Endometrial microvascular endothelial cells (primary cell): Measurements from ENCODE around the gene CHEK2. TPM values are rescaled to one million over a fixed set of nuclear protein-coding genes. Genes with fewer than 3 reads are reported as not detected.
"Not testable (repeated sequence)": the region's sequence is repeated elsewhere in the genome, so short reads cannot be mapped to it uniquely, and the experiment has no call there.

Source experiments
- in situ Hi-C: cut with HindIII; loops from 2 replicates; pipeline ENCODE4 v1.10.0; 2017; ENCODE audit warnings: low sequenced_read_pairs, low pct_unique_long_range_greater_than_20kb; ENCODE audit errors: inconsistent ontology term
- total RNA-seq: library from RNA; depleted of rRNA; stranded (reverse); fragments of >200 nt; gene quantifications from one replicate; pipeline ENCODE4 v1.2.3, GENCODE V29; 2015; ENCODE audit errors: inconsistent ontology term

The CHEK2 gene
- total RNA-seq = 25.2 TPM

- in situ Hi-C loops = no loop called here
Observed at GRCh38 chr22:28741785-28742561, at the start of gene CHEK2, which contains the start of gene HSCB. Gene CHEK2 (minus strand): TSS chr22:28741820. CDS start chr22:28734721, 7,099 bp downstream. Gene HSCB (plus strand): TSS chr22:28742039. CDS start chr22:28742096, 57 bp downstream.

DNA sequence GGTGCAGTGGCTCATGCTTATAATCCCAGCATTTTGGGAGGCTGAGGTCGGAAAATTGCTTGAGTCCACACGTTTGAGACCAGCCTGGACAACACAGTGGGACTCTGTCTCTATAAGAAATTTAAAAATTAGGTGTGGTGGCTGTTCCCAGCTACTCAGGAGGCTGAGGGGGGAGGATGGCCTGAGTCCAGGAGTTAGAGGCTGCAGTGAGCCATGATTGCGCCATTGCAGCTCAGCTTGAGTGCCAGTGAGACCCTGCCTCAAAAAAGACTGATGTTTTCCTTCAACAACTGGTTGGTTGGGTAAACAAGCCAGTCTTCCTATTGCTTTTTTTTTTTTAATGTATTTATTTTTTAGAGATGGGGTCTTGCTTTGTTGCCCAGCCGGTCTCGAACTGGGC, 49.5 kb upstream of the CHEK2 start:
- in situ Hi-C loops = no loop called here

DNA sequence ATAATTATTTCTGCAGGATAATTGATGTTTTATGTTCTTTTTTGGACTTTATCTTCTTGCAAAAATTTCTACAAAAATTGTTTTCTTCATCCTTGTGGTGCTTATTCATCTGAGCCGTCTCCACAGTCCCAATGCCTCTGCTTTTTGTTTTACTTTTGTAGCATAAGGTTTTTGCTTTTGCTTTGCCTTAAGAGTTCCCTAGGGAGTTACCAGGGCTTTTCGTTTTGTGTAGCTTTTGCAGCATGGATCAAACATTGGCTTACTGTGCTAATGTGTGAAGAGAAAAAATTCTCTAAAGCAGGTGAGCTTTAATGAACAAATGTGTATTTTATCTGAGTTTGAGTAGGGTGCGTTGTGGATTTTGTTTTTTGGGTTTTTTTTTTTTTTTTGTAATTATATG, 47.0 kb upstream of the CHEK2 start:
- in situ Hi-C loops = no loop called here

GRCh38 chr22:28783786-28784671, 42.4 kb upstream of the CHEK2 start:
- in situ Hi-C loops = no loop called here

DNA sequence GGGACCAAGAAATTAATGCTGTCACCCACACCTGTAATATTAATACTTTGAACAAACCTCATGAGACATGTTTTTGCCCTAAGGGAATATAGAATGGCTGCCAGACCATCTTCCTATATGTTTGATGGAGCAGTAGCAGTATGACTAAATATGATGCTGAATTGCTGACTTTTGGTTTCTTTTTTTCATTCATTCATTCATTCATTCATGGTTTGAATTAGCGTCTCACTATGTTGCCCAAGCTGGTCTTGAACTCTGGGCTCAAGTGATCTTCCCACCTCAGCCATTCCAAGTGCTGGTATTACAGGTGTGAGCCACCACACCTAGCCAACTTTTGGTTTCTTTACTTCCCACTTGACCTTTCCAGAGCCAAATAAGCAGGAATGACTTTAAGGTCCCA, 38.7 kb upstream of the CHEK2 start:
- in situ Hi-C loops = no loop called here

GRCh38 chr22:28779833-28780232, 38.2 kb upstream of the CHEK2 start:
- in situ Hi-C loops = no loop called here

DNA sequence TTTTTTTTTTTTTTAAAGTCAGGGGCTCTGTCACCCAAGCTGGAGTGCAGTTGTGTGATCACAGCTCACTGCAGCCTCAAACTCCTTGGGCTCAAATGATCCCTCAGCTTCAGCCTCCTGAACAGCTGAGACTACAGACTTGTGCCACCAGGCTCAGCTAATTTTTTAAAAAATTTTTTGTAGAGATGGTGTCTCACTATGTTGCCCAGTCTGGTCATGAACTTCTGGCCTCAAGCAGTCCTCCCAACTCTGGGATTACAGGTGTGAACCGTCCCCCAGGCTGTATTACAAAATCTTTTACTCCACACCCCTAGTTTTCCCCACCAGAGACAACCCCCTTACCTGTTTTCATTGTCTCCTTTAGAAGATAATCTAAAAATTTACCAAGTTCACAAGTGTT, 32.8 kb upstream of the CHEK2 start:
- in situ Hi-C loops = no loop called here

- in situ Hi-C loops = no loop called here
Observed at GRCh38 chr22:28773461-28773867, 31.8 kb upstream of the CHEK2 start.

DNA sequence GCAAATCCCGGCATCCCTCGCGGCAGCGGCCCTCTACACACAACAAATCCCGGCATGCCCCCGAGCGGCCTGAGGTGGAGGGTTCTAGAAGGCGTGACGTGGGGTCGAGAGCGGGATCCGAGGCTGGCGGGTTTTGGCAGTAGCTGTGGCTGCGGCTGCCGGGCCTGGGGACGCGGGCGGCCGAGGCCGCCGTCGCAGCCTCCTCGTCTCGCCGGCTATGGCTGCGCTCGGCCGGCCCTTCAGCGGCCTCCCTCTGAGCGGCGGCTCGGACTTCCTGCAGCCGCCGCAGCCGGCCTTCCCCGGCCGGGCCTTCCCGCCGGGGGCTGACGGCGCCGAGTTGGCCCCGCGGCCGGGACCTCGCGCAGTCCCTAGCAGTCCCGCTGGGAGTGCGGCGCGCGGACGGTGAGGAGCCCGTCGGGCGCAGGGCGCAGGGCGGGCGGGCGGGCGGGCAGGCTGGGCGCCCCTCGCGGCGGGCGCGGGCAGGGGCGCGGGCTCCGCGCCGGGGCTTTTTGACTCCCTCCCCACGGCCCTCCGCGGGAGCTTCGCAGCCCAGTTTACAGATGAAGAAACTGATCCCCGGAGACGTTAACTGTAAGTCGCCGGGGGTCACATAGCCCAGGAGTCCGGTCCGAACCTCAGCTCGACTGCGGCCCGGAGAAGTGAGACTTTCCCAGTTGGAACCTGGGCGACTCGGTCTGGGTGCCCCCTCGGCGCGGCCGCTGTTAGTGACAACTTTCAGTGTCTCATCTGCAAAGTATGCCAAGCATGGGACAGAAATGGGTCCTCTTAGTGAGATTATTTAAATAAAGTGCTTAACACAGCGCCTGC, 31.2 kb upstream of the CHEK2 start, which contains the start of gene CCDC117:
TSS of gene CCDC117 (plus strand) at position 63 of the 828 bp plus-strand sequence. CDS start at position 218, 155 bp downstream.
- in situ Hi-C loops = no loop called here

DNA sequence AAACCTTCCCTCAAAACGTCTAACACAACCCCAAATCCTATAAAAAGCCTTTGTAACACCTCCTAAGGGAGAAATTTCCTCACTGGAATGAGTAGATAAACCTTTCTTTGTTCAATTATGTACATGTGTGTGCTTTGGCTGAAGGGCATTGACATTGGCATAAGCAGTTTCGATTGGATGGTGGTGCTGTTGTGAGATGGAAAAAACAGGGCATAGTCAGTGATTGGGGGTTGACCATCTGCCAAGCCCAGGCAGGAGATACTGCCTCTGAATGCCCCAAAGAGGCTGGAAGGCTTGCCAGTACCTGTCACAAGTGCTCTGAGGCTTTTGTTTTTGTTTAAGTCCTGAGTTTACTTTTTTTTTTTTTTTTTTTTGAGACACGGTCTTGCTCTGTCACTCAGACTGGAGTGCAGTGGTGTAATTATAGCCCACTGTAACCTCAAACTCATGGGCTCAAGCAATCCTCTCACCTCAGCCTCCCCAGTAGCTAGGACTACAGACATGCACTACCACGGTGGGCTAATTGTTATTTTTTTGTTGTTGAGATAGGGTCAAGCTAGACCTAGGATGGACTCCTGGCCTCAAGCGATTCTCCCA, 29.7 kb upstream of the CHEK2 start:
- in situ Hi-C loops = no loop called here

GRCh38 chr22:28769394-28770085, 27.9 kb upstream of the CHEK2 start:
- in situ Hi-C loops = no loop called here

DNA sequence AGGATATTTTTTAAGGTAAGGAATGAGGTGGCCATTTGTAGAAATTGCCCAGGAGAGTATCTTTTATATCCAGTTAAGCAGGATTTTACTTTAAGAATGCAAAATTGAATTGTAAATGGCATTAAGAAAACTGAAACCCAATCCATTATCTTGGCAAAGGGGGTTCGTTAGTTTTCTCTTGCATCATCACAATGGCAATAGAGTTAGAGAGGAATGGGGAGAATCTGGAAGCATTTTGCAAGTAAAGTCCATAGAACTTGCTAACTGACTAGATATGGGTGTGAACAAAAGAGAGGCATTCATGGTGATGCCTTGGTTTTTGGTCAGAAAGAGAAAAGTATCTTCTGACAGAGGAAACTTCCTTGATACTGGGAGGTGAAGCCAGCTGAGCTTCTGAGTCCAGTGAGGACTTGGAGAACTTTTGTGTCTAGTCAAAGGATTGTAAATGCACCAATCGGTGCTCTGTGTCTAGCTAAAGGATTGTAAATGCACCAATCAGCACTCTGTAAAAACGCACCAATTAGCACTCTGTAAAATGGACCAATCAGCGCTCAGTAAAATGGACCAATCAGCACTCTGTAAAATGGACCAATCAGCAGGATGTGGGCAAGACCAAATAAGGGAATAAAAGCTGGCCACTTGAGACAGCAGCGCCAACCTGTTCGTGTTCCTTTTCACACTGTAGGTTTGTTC, 27.2 kb upstream of the CHEK2 start:
- in situ Hi-C loops = no loop called here

- in situ Hi-C loops = no loop called here
Observed at GRCh38 chr22:28766628-28767027, 25.0 kb upstream of the CHEK2 start.

- in situ Hi-C loops = not testable (repeated sequence)
Observed at GRCh38 chr22:28762000-28762399, 20.4 kb upstream of the CHEK2 start.

DNA sequence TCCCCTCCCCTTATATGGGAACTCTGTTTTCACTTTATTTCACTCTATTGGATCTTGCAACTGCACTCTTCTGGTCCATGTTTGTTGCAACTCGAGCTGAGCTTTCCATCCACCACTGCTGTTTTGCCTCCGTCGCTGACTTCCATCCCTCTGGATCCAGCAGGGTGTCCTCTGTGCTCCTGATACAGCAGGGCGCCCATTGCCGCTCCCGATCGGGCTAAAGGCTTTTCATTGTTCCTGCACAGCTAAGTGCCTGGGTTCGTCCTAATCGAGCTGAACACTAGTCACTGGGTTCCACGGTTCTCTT, 19.8 kb upstream of the CHEK2 start:
- in situ Hi-C loops = no loop called here

DNA sequence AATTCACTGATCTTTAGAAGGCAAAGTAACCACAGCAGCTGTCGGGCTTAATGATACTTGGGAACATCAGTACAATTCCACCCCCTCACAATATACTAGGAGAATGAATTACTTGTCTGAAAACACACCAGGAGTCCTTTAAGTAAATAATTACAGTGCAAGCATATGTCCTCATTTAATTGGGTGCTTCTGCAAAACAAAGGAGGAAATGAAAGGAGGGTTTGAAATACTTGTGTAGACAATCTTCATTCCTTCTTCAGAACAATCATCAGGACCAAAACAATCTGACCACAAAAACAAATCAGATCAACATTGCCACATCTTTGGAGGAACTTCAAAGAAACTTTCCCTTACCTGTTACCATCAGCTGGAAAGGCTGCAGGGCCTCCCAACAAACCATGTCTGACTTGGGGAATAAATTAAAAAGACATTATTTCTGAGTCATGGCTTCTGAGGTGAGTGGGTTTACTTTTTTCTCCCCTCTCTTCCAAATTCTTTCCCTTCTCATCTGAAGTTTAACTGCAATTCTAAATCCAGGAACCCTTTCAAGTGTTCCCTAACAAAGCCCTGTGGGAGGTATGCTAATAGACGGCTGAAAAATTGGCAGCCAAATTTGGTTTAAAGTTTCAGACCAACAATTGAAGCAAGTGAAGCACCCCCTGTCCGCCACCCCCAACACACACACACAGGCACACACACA, 18.4 kb upstream of the CHEK2 start:
- in situ Hi-C loops = no loop called here

DNA sequence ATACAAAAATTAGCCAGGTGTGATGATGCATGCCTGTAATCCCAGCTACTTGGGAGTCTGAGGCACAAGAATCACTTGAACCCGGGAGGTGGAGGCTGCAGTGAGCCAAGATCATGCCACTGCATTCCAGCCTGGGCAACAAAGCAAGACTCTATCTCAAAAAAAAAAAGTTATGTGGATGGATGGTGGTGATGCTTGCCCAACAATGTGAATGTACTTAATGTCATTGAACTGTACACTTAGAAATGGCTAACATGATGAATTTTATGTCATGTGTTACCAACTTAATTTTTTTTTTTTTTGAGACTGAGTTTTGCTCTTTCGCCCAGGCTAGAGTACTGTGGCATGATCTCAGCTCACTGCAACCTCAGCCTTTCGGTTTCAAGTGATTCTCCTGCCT, 12.9 kb upstream of the CHEK2 start:
- in situ Hi-C loops = not testable (repeated sequence)
